Umbilical cord (tissue), 2 donors: ENCODE measurements around the gene RBM20. TPM values are rescaled to one million over a fixed set of nuclear protein-coding genes. Genes with fewer than 3 reads are reported as not detected.

Source experiments
- DNase-seq: peaks from one replicate; pipeline ENCODE4 v3.0.0-alpha.2; 2015; ENCODE audit warnings: low spot score
- total RNA-seq: library from RNA; depleted of rRNA; stranded (reverse); fragments of >200 nt; gene quantifications from one replicate; pipeline ENCODE4 v1.2.3, GENCODE V29; 2014; ENCODE audit warnings: low replicate concordance; ENCODE audit not compliant: insufficient read depth

Gene RBM20
- total RNA-seq, 1 donor from 2014 or later: 2.2 TPM

GRCh38 chr10:110735620-110736027 lies 91.5 kb downstream of the RBM20 start:
- DNase-seq: no peak

GRCh38 chr10:110737886-110738634 lies 93.9 kb downstream of the RBM20 start:
- DNase-seq: no peak

GRCh38 chr10:110739811-110740271 lies 95.7 kb downstream of the RBM20 start:
- DNase-seq: no peak

GRCh38 chr10:110742801-110743200 lies 98.7 kb downstream of the RBM20 start:
- no peak for DNase-seq

DNA sequence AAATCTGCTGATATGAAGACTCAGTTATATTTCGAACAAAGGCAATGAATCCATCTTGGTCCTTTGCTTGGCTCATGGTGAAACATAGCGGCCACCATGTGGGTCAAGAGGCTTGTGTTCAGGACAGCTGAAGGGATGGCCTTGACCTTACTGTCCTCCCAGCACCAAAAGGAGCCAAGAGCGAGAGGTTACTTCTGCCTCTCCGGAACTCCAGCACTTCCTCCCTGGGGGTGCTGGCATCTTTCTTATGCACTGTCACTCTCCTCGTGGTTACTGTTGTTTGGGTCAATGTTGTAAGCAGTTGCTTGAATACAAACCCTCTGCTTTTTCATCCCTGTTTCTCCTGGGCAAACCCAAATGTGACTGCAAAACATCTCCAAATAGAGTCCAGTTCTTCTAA lies 100.6 kb downstream of the RBM20 start:
- DNase-seq: no peak

- peak; percentile 79 for DNase-seq
Measured at GRCh38 chr10:110746254-110746826, 102.2 kb downstream of the RBM20 start.

GRCh38 chr10:110746969-110747608 lies 103.0 kb downstream of the RBM20 start:
- no peak for DNase-seq

GRCh38 chr10:110747609-110748464 lies 103.7 kb downstream of the RBM20 start:
- no peak for DNase-seq

DNA sequence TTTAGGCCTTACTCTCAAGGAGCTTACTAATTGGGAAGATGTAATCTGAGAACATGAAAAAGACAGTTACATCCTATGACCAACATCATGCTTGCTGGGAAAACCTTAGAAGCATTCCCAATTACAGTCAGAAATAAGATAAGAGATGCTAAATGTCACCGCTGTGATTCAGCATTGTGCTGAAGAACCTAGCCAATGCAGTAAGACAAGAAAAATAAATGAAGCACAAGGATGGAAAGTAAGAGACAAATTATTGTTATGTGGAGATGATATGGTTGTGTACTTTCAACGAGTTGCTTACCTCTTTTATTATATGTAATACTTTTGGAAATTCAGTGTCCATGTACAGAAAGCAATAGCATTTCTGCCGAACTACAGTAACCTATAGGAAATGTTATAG lies 104.8 kb downstream of the RBM20 start:
- no peak for DNase-seq

DNA sequence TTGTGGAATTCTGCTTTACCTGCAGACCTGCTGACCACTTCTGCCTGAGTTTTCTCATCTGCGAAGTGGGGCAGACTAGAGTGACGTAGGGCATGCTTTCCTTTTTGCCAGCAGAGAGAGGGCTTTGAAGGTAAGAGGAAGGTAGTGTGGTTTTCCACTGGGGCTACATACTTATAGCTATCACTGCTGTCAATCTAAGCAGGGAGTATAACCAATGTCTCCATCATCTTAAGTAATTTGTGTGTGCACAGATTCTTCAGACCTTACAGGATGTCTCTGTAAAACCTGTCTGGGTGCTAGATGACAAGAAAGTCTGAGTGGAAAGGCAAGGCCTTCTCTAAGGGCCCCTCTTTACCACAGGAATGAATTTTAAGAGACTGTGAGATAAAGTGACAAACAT lies 106.8 kb downstream of the RBM20 start:
- DNase-seq: no peak

GRCh38 chr10:110751850-110752249 lies 107.7 kb downstream of the RBM20 start:
- no peak for DNase-seq

GRCh38 chr10:110753462-110753861 lies 109.3 kb downstream of the RBM20 start:
- DNase-seq: no peak

GRCh38 chr10:110754375-110755105 lies 110.4 kb downstream of the RBM20 start:
- no peak for DNase-seq

DNA sequence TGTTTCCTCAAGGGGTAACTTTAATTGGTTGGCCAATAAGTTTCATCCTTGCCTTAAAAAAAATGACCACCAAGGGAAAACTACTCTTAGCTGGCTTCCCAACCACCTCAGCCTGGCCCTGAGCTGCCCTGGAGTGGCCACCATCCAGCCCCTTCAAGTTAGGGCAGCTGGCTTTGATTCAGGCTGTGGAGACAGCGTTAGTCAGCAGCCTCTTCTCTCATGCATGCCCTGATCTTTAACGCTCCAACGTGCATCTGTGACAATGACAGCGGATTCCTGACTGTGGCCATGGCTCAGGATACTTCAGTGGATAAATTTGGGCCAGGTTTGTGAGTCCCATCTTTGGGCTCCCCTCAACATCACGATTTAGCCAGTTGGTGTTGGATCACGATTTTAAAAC lies 111.6 kb downstream of the RBM20 start:
- no peak for DNase-seq

DNA sequence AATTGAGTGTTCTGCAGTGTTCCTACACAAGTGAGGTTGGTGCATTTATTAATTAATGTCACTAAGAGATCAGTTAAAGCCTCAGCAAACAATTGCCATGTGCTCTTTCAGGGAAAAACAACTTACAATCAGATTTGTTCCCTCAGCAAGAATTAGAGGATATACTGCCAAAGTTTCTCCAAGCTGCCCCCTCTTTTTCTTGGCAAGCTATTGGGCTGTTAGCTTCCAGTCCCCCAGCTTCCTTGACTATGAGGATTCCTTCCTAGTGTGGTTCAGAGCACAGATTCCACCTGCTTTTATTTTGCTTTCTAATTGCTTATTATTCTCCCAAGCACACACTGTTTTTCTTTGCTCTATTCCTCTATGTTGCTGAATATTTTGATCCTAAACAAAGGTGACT lies 112.7 kb downstream of the RBM20 start:
- DNase-seq: peak; percentile 13

DNA sequence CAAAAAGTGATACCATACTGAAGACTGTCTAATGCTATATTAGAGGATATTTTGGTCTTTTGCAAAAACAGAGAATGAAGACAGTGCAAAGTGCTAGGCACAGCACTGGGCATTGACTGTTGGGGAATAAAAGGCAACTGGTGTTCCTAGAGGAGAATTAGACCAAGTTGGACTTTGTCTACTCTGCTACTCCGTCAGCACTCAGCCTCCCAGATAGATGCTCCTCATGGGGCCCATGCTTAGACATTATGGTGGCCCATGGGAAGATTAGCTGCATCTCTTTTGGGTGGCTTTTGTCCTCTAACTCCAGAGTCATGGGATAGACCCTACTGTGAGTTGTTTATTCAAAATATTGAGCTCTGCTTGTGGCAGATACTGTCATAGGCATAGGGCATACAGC lies 113.5 kb downstream of the RBM20 start:
- DNase-seq: no peak

DNA sequence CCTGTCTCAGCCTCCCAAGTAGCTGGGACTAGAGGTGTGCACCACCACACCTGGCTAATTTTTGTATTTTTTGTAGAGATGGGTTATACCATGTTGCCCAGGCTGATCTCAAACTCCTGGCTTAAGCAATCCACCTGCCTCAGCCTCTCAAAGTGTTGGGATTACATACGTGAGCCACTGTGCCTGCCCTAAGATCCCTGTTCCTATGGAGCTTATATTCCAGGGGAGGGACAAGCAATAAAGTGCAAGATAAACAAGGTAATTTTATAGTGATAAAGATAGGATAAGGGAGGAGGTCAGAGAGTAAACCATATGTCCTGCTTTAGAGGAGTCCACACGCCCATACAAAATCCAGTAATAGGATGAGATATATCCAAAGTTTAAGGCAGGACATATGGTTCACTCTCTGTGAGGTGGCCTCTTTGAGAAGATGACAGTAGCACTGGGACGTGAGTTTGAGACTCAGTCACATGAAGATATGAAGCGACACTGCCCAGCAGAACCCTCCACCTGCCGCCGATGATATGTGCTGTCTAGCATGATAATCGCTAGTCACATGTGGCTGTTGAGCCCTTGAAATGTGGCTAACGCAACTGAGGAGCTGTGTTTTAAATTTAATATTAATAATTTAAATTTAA lies 114.1 kb downstream of the RBM20 start:
- no peak for DNase-seq

DNA sequence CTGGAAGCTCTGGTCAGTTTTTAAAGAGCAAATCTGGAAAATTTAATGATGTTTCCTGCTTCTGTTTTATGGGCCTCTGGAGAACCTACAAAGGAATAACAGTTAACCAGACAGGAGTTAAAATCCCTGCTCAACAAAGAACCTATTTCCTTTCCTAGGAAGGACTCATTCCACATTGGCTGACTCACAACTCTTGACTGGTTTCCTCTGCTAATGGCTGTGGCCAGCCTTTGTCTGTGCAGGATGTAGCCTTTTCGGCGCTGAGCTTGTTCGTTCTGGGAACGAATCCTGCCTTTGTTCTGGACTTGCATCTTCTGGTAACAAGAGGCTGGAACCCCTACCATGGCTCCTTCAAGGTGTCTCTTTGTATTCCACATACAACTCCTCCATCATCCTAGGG lies 114.8 kb downstream of the RBM20 start:
- peak; percentile 66 for DNase-seq

DNA sequence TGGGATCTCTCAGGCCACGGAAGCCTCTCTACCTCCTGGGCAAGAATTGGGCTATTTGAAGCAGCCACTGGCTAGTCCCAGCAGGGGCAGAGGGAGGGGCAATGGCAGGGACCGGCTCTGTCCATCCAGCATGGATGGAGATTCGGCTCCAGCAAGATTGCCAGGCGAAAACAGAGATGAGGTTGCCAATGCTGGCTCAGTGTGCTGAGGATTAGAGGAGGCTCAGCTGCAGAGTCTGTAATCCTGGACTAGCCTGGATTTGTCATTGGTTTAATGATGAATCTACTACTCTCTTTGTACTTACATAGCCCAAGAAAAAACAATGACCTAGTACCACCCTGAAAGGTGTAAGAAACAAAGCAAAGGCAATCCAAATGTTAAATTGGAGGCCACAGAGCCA lies 115.4 kb downstream of the RBM20 start:
- DNase-seq: peak; percentile 48

- DNase-seq: no peak
Measured at GRCh38 chr10:110762109-110762848, 118.1 kb downstream of the RBM20 start.
